Measurements from ENCODE around the gene CXCL8. TPM values are rescaled to one million over a fixed set of nuclear protein-coding genes. Genes with fewer than 3 reads are reported as not detected.

CXCL8 gene
- total and polyA plus RNA-seq, 2 donors (not counting 3 experiments of a cell fraction or from before 2014, with no cell fraction given) = 6.4 to 12.6 TPM

DNA sequence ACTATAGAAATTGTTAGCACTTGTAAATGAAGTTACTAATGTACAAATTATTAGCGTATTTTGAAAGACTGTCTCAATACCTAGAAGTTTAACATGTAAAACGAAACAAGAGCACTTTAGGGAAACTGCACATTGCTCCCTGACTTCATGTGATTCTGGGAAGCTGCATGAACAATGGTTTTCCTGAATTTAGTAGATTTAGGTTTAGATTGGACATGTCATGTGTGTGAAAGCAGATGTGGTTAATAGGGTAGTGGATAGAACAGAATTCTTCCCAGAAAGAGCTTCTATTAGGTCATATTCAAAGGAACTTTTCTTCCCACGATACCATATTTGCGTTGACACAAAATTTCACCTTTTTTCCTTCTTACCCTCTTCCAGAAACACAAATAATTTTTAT is 14.9 kb upstream of the CXCL8 start:
- ChIA-PET POLR2A (no interaction called here), CTCF (interaction anchor here (1.0 to 3.8 kb wide), 4 partner anchors 21 to 313 kb away, joined by 3 to 19 read pairs (median 4); partner anchors contain the start of gene CXCL3)
- dilution Hi-C loops (cut with MboI; ENCODE audit: extremely low pct_ligation_motif_present, low sequenced_read_pairs) = no loop called here
- Histone ChIP-seq H3K9me3 (replicated peaks; ENCODE audit: control insufficient read depth, insufficient read depth, low read length) (no peaks in the 10 kb centered on the region), H3K4me3 (replicated peaks in 1 of 3; ENCODE audit: insufficient read depth in 1 of 3, low read depth in 1 of 3, low read length in 3 of 3) (no peak overlapping the region), H4K20me1 (replicated peaks; ENCODE audit: control insufficient read depth, extremely low read depth, insufficient read depth, low read length) (no peaks in the 10 kb centered on the region), H3K36me3 (ENCODE audit: control insufficient read depth in 2 of 2, extremely low read depth in 1 of 2, insufficient read depth in 2 of 2, low read length in 2 of 2) (no peaks in the 10 kb centered on the region), H3K4me2 (ENCODE audit: insufficient read depth, low read length) (peak overlapping the region; percentile 27), H3K27ac (ENCODE audit: insufficient read depth, low read depth, low read length) (peak overlapping the region; percentile 66), H3K79me2 (ENCODE audit: control insufficient read depth, insufficient read depth, low read length) (no peaks in the 10 kb centered on the region), H3K9ac (replicated peaks; ENCODE audit: extremely low read depth, insufficient read depth, low read length) (no peak overlapping the region), H2AFZ (ENCODE audit: low read depth, low read length) (peak overlapping the region; percentile 32), H3K27me3 (ENCODE audit: control insufficient read depth in 2 of 2, insufficient read depth in 2 of 2, low read length in 2 of 2) (no peaks in the 10 kb centered on the region), H3K4me1 (ENCODE audit: control insufficient read depth, extremely low read depth, insufficient read depth, low read length) (peaks cover 56% of the 10 kb centered on the region), H3K9me1 (replicated peaks; ENCODE audit: control insufficient read depth, extremely low read depth, insufficient read depth, low read length) (no peaks in the 10 kb centered on the region)
- TF ChIP-seq, protein P1, sequence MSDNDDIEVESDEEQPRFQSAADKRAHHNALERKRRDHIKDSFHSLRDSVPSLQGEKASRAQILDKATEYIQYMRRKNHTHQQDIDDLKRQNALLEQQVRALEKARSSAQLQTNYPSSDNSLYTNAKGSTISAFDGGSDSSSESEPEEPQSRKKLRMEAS (IDR thresholded peaks at IDR 0.05; ENCODE audit: insufficient read depth, insufficient read length) = no peak
- TF ChIP-seq EZH2 (IDR thresholded peaks at IDR 0.05; ENCODE audit: borderline replicate concordance, low read depth, low read length, severe bottlenecking) (no peak), JUN (IDR thresholded peaks at IDR 0.05; ENCODE audit: borderline replicate concordance, insufficient read depth, insufficient read length, low read depth) (no peak), GATA2 (IDR thresholded peaks at IDR 0.05; ENCODE audit: insufficient read depth, insufficient read length, low read depth, low read length) (no peak), CTCF (IDR thresholded peaks at IDR 0.05; ENCODE audit: extremely low read depth in 1 of 2, insufficient read depth in 1 of 2, low read depth in 1 of 2, low read length in 2 of 2) (no peak)
- DNase-seq (ENCODE audit: low read depth, low spot score) (peak; percentile 39), FAIRE-seq (no peak)
- intact Hi-C loops (cut with micrococcal nuclease) = loop anchor here (5.0 kb wide), 2 partner anchors 52 to 392 kb away; no protein-coding TSS in a partner anchor
- no TSS peak for BruUV-seq (replicated peaks)
